ENCODE data around the gene IGLL1.

GRCh38 chr22:23583836-23584235 lies 3.7 kb upstream of the IGLL1 start:
- TF ChIP-seq POLR2A (IDR thresholded peaks at IDR 0.05) = no peak
- no peak for TF ChIP-seq CTCF (IDR thresholded peaks at IDR 0.05)
